COR-L47 (cell line): Measurements from ENCODE around the gene PLAAT3.
"Not testable (repeated sequence)": the region's sequence is repeated elsewhere in the genome, so short reads cannot be mapped to it uniquely, and the experiment has no call there.

Source experiments
- DNase-seq: peaks from one replicate; lab custom pipeline; 2025; lab: John Stamatoyannopoulos, UW

Gene PLAAT3

GRCh38 chr11:63609536-63609935, 4.7 kb downstream of the PLAAT3 start:
- DNase-seq = no peak

- no peak for DNase-seq
These were observed 5.6 kb downstream of the PLAAT3 start for GRCh38 chr11:63608353-63609345.

DNA sequence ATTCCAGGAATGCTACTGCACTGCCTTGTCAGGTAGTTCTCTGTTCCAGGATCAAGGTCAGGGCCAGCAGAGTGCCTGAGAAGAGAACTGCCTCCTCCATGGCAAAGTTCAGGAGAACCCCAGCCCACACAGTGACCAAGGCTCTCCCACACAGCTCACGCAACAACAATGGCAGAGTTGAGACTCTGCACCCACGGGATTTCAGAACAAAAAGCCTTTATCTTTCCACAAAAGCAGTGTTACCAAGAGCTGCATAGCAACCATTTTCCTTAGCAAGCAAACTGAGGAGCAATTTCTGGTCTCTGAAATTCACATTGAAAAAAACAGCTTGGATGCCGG, 11.1 kb downstream of the PLAAT3 start:
- no peak for DNase-seq

DNA sequence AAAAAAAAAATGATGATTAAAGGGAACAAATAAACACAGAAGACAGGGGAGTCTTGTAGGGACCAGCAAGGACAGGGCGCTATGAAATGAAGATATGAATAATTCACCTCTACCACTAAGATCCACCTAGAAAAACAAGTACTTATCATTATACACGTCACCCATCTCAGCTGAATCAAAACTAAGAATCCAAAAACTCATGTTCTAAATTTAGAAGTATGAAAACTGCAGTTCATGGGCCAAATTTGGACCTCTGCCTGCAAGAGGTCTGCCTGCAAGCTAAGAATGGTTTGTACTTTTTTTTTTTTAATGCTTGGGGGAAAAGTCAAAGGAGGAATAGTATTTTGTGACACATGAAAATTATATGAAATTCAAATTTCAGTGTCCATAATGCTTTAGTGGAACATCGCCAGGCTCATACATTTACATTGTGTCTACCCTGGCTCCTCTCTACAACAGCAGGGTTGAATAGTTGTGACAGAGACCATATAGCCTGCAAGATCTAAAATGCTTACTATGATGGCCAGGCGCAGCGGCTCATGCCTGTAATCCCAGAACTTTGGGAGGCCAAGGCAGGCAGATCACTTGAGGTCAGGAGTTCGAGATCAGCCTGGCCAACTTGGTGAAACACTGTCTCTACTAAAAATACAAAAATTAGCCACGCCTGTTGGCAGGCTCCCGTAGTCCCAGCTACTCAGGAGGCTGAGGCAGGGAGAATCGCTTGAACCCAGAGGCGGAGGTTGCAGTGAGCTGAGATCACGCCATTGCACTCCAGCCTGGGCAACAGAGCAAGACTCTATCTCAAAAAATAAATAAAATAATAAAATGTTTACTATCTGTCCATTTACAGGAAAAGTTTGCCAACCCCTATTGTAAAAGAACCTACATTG, 11.7 kb downstream of the PLAAT3 start:
- DNase-seq = not testable (repeated sequence)

DNA sequence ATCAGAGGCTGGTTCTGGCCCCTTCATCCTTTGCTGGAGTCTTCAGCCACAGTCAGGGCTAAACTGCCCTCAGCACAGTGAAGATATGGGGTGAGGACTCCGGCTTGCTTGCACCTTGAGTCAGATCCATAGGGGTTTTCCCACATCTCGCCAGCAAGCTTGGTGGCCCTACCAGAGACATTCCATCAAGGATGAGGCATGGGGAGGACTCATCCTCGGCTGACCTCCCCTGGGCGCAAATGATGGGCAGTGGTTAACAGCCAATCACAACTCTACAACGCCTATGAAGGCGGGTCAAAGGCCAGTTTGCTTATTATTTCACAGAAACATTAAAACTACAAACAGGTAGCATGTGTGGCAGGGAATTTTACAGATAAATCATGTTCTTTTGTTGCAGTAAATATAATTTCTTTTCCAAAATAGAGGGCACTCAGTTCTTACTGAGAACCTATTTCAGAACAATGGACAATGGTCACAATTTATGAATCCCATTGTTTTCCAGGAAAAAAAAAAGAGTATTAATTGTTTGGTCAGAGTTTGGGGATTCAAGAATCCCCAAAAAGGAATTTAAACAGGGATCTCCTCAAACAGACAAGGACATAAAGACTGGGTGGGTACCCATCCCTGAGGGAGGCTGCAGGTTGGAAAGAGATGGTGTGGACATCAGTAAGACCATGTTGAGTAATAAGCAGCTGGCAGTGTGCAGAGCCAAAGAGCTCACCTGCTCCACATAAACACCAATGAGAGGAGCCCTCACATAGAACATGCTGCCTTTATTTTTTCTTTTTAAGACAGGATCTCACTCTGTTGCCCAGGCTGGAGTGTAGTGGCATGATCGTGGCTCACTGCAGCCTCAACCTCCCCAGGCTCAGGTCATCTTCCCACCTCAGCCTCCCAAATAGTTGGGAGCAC, 14.8 kb downstream of the PLAAT3 start:
- no peak for DNase-seq

DNA sequence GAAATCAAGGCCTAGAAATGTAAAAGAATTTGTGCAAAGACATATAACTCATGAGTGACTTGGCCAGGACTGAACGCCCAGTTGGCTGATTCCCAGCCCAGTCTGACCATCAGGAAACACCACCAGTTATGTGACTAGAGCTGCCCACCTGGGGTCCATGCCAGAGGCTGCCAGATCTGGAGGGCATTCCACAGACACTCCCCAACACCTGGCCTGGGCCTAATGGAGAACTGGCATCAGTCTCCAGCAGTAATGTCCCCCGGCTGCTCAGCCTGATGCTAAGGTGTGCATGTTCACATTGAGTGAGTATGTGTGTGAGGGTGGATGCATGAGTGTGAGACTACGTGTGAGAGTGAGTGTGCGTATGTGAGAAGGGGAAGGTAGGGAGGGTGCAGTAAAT, 15.7 kb downstream of the PLAAT3 start:
- DNase-seq = no peak

DNA sequence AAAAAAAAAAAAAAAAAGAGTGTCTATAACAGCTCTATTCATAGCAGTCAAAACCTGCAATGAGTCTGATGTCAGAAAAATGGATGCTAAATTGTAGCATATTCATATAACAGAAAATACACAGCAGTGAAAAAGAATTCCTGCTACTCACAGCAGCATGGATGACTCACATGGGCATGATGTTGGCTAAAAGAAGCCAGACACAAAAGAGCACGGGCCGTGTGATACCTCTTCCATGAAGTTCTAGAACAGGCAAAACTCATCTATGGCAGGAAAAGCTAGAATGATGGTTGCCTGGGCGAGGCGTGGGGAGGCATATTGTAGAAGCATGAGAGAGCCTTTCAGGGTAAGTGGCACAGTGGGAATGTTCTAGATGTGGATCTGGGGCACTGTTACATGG, 18.9 kb downstream of the PLAAT3 start:
- no peak for DNase-seq

DNA sequence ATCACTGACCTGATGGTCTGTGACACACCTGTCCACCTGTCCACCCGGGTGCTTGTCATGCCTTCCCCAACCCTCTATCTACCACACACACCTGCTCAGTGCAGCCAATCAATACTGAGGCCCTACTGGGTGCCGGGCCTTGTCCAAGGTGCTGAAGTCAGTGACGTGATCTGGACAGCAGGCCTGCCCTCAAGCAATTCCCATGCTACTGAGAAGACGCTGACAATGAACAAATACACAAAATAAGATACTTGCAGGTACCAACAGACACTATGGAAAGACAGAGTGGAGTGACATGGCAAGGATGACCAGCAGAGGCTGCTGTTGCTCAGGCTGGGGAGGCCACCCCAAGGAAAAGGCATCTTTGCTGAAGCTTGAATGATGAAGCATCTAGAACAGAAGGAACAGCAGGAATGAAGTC, 21.2 kb downstream of the PLAAT3 start:
- peak; percentile 36 for DNase-seq

DNA sequence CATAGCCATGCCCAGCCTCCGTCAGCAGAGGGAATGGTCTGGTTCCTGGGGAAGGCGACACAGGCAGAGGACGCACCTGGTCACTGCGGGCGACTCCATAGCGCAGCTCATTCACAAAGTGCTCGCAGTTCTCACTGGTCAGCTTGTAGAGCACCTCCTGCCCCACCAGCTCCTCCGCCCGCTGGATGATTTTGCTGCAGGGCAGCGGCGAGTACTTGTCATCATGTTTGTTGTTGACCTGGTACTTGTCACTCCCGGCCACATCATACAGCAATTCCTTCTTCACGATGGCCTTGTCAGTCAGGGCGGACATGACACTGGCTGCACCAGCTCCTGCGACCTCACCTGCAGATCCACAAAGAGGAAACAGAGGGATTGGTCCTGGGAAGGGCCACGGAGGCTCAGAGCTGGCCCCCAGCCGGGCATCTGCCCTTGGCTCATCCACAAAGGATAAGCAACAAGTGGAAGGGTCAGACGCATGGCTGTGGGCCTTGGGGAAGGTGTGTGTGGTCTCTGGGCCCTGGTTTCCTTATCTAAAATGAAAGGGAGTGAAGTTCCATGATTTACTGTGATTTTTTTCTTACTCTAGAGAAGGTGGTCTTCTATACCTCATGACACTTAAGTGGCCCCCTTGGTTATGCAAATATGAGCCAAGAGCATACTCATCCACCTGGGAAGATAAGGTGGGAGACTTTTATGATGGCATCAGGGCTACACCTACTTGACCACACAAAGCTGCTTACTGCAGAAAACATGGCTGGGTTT, 24.0 kb downstream of the PLAAT3 start:
- no peak for DNase-seq

DNA sequence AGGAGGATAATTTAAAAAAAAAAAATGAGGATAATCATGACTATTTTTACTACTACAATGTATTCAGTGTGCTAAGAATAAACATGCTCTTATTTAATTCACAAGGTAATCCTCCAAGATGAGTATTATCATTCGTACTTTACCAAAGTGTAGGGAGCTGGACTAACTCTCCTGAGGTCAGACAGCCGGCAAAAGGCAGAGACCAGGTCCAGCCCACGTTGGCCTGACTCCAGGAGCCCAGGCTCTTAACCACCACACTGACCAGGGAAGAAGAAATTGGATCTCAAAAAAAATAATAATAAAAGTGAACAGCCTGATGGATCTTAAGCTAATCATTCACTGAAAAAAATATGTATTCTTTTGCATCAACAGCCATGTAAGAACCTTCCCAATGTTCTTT, 25.2 kb downstream of the PLAAT3 start:
- no peak for DNase-seq

DNA sequence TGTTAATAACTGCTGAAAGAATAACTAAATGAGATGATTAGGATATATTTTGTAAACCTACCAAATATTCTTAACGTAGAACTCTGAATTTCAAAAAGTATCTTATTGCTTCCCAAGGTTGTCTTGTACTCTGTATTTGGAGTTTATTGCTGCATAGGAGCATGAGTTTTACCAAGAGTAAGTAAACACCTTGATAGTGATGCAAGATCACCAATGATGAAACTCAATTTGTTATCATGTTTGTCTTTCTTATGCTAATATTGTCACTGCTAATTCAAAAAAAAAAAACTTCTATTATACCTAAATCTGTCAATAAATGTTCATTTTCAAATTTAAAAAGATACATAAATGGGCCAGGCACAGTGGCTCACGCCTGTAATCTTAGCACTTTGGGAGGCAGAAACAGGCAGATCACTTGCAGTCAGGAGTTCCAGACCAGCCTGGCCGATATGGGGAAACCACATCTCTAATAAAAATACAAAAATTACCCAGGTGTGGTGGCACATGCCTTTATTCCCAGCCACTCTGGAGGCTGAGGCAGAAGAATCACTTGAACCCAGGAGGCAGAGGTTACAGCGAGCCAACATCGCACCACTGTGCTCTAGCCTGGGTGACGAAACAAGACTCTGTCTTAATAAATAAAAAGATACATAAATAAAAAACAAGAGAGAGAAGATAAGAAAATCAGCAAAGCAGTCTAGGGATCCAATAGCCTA, 27.6 kb downstream of the PLAAT3 start:
- DNase-seq = no peak

- no peak for DNase-seq
These were observed 30.9 kb downstream of the PLAAT3 start for GRCh38 chr11:63583357-63583677.

- DNase-seq = not testable (repeated sequence)
These were observed 33.0 kb downstream of the PLAAT3 start for GRCh38 chr11:63581224-63581623.

DNA sequence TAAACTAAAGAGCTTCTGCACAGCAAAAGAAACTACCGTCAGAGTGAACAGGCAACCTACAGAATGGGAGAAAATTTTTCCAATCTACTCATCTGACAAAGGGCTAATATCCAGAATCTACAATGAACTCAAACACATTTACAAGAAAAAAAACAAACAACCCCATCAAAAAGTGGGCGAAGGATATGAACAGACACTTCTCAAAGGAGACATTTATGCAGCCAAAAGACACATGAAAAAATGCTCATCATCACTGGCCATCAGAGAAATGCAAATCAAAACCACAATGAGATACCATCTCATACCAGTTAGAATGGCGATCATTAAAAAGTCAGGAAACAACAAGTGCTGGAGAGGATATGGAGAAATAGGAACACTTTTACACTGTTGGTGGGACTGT, 35.4 kb downstream of the PLAAT3 start:
- DNase-seq = not testable (repeated sequence)

- no peak for DNase-seq
These were observed 39.2 kb downstream of the PLAAT3 start for GRCh38 chr11:63574856-63575602.

DNA sequence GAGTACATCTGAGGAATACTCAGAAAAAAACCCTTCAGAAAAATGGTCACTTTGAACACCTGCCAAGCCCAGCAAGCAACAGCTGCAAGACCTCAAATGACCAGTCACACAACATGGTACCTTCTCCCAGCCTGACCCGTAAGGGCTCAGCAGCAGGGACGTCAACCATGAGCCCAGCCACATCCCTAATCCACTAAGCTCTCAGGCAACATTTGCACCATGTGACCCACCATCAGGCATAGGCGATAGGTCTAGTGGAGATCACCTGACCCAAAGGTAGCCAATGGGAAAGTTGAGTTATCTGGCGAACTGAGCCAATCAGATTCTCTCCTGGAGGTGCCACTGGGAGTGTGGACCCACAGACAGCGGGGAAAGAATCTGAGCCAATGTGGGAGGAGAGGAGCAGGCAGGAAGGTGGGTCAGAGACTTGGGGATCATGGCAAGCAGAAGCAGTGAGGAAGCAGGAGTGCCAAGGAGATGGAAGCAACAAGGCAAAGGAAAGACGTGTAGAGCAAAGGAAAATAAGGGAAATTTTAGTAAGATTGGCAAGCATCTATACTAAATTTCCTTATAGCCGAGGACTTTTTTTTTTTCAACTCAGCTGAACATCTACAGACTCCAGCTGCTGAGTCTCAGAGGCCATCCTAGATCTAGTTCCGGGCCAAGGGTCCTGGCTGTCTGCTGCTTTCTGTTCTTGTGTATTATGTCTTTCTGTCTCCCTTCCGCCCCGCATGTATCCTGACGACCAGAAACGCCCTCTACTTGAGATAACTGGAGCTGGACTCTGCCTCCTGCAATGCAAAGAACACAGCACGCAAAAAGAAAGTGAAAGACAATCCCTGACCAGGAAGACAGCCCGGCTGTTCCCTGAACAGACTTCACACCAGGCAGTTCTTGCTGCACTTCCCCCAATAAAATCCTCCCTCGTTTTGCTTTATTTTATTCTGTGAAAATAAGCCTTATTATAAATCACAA, 40.1 kb downstream of the PLAAT3 start:
- DNase-seq = no peak

DNA sequence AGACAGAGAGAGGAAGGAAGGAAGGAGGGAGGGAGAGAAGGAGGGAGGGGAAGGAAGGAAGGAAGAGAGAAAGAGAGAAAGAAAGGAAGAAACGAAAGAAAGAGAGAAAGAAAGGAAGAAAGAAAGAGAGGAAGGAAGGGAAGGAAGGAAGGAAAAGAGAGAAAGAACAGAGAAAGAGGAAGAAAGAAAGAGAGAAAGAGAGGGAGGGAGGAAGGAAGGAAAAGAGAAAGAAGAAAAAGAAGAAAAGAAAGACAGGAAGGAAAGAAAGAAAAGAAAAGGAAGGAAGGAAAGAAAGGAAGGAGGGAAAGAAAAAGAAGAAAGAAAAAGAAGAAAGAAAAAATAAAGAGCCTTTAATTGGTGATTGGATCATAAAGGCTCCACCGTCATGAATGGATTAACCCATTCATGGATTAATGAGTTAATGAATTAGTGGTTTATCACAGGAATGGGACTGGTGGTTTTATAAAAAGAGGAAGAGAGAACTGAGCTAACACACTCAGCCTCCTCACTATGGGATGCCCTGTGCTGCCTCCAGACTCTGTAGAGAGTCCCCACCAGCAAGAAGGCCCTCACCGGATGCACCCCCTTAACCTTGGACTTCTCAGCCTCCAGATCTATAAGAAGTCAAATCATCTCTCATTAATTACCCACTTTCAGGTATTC, 42.1 kb downstream of the PLAAT3 start:
- DNase-seq = no peak

- no peak for DNase-seq
These were observed 44.7 kb downstream of the PLAAT3 start for GRCh38 chr11:63569570-63569969.
